ENCODE data around the gene NTM. TPM values are rescaled to one million over a fixed set of nuclear protein-coding genes. Genes with fewer than 3 reads are reported as not detected.

NTM gene
- total RNA-seq, 1 experiment from 2014 or later: not detected

GRCh38 chr11:131537748-131538147 lies 167.3 kb downstream of the NTM start:
- CTCF ChIA-PET: no interaction called here
- DNase-seq (ENCODE audit: low read depth, low spot score) (no peak), ATAC-seq (no peak)
- Histone ChIP-seq H3K36me3 (ENCODE audit: control insufficient read depth in 1 of 2, insufficient read depth in 2 of 2, low read length in 2 of 2) (no peaks in the 10 kb centered on the region), H3K4me3 (replicated peaks in 1 of 2; ENCODE audit: low read depth in 1 of 2, low read length in 2 of 2) (no peak overlapping the region), H3K27me3 (ENCODE audit: insufficient read depth, low read length) (no peaks in the 10 kb centered on the region), H3K9me3 (ENCODE audit: control insufficient read depth in 1 of 2, insufficient read depth in 1 of 2, low read depth in 1 of 2, low read length in 2 of 2) (peaks cover 0 to 3% of the 10 kb centered on the region in 2 experiments; a peak in 2 of 4 replicates), H3K9ac (ENCODE audit: low read length) (no peak overlapping the region), H2AFZ (ENCODE audit: low read depth, low read length, poor library complexity, severe bottlenecking) (no peak overlapping the region), H3K9me2 (ENCODE audit: insufficient read depth) (no peaks in the 10 kb centered on the region), H4K20me1 (ENCODE audit: insufficient read depth) (no peaks in the 10 kb centered on the region), H3K4me1 (ENCODE audit: control insufficient read depth in 1 of 2, insufficient read depth in 2 of 2, low read length in 2 of 2) (no peaks in the 10 kb centered on the region), H3K27ac (ENCODE audit: low read depth, low read length) (no peak overlapping the region), H3K4me2 (ENCODE audit: low read length) (no peak overlapping the region), H3K79me2 (ENCODE audit: insufficient read depth, low read length) (no peaks in the 10 kb centered on the region)
- TF ChIP-seq RAD21 (IDR thresholded peaks at IDR 0.05; ENCODE audit: low read depth) (no peak), EZH2 (IDR thresholded peaks at IDR 0.05) (no peak), MAX (IDR thresholded peaks at IDR 0.05) (no peak), YY1 (IDR thresholded peaks at IDR 0.05; ENCODE audit: extremely low read depth, insufficient replicate concordance, low read depth, low read length) (no peak), POLR2AphosphoS5 (IDR thresholded peaks at IDR 0.05; ENCODE audit: low read depth, low read length) (no peak), CEBPB (IDR thresholded peaks at IDR 0.05; ENCODE audit: low read depth) (no peak)
- intact Hi-C loops (cut with micrococcal nuclease): no loop called here
- RAD21 ChIA-PET (ENCODE audit: low non-redundant PET in 1 of 2, low total read pairs in 2 of 2, uncharacterized antibody in 2 of 2, unreplicated experiment in 2 of 2): no interaction called here
- BruUV-seq (replicated peaks): no TSS peak
- POLR2A ChIA-PET: no interaction called here

GRCh38 chr11:131538322-131538721 lies 167.9 kb downstream of the NTM start:
- H2AFZ ChIP-seq (ENCODE audit: low read depth, low read length, poor library complexity, severe bottlenecking): no peak overlapping the region
- H3K27ac ChIP-seq (ENCODE audit: low read depth, low read length): no peak overlapping the region
- H3K27me3 ChIP-seq (ENCODE audit: insufficient read depth, low read length): no peaks in the 10 kb centered on the region
- H3K9ac ChIP-seq (ENCODE audit: low read length): no peak overlapping the region
- no TSS peak for BruUV-seq (replicated peaks)
- no peak overlapping the region for H3K4me3 ChIP-seq (replicated peaks in 1 of 2; ENCODE audit: low read depth in 1 of 2, low read length in 2 of 2)
- no peaks in the 10 kb centered on the region for H3K36me3 ChIP-seq (ENCODE audit: control insufficient read depth in 1 of 2, insufficient read depth in 2 of 2, low read length in 2 of 2)
- H3K9me2 ChIP-seq (ENCODE audit: insufficient read depth): no peaks in the 10 kb centered on the region
- H3K4me2 ChIP-seq (ENCODE audit: low read length): no peak overlapping the region
- ChIA-PET RAD21 (ENCODE audit: low non-redundant PET in 1 of 2, low total read pairs in 2 of 2, uncharacterized antibody in 2 of 2, unreplicated experiment in 2 of 2) (no interaction called here), CTCF (no interaction called here), POLR2A (no interaction called here)
- no peaks in the 10 kb centered on the region for H3K4me1 ChIP-seq (ENCODE audit: control insufficient read depth in 1 of 2, insufficient read depth in 2 of 2, low read length in 2 of 2)
- H3K9me3 ChIP-seq (ENCODE audit: control insufficient read depth in 1 of 2, insufficient read depth in 1 of 2, low read depth in 1 of 2, low read length in 2 of 2): peaks cover 0 to 2% of the 10 kb centered on the region in 2 experiments; a peak in 2 of 4 replicates
- DNase-seq (ENCODE audit: low read depth, low spot score) (no peak), ATAC-seq (no peak)
- H3K79me2 ChIP-seq (ENCODE audit: insufficient read depth, low read length): no peaks in the 10 kb centered on the region
- intact Hi-C loops (cut with micrococcal nuclease): no loop called here
- H4K20me1 ChIP-seq (ENCODE audit: insufficient read depth): no peaks in the 10 kb centered on the region
- TF ChIP-seq POLR2A (IDR thresholded peaks at IDR 0.05; ENCODE audit: borderline replicate concordance, extremely low read depth, insufficient read depth, insufficient read length): no peak
- no peak for TF ChIP-seq EGR1 (IDR thresholded peaks at IDR 0.05; ENCODE audit: low read depth)
- TF ChIP-seq FOSL1 (IDR thresholded peaks at IDR 0.05; ENCODE audit: low read depth): no peak
- TF ChIP-seq POLR2AphosphoS5 (IDR thresholded peaks at IDR 0.05; ENCODE audit: low read depth, low read length): no peak
- no peak for TF ChIP-seq SRF (IDR thresholded peaks at IDR 0.05; ENCODE audit: low read depth)
- TF ChIP-seq CBX3 (IDR thresholded peaks at IDR 0.05; ENCODE audit: low read depth): no peak
- no peak for TF ChIP-seq REST (IDR thresholded peaks at IDR 0.05; ENCODE audit: low read depth)
- no peak for TF ChIP-seq ATF3 (IDR thresholded peaks at IDR 0.05)
- no peak for TF ChIP-seq YY1 (IDR thresholded peaks at IDR 0.05; ENCODE audit: extremely low read depth, insufficient replicate concordance, low read depth, low read length)
- no peak for TF ChIP-seq MAX (IDR thresholded peaks at IDR 0.05)
- TF ChIP-seq TCF7L2 (IDR thresholded peaks at IDR 0.05; ENCODE audit: borderline replicate concordance, extremely low read depth, insufficient read depth, insufficient read length): no peak
- TF ChIP-seq ZFX (IDR thresholded peaks at IDR 0.05): no peak
- TF ChIP-seq ZBTB33 (IDR thresholded peaks at IDR 0.05; ENCODE audit: extremely low read depth, insufficient replicate concordance, low read length): no peak

Data from HCT116 (cell line).